SU-DHL-6 (cell line): ENCODE results near the gene MSL3.

ENCODE experiments used
- H2AFZ ChIP-seq: fragments of 200-600 bp; sonication (generic); 2 replicates; pipeline ENCODE4 v1.6.1; 2014; ENCODE audit warnings: low read depth, mild to moderate bottlenecking, moderate library complexity, mixed read lengths, antibody characterized with exemption, low read length; ENCODE audit not compliant: severe bottlenecking
- H3F3A ChIP-seq: fragments of 200-600 bp; shearing (Covaris generic); 2 replicates; pipeline ENCODE4 v1.6.0; 2016; ENCODE audit warnings: antibody characterized with exemption, mild to moderate bottlenecking; ENCODE audit not compliant: insufficient read depth
- H3K27ac ChIP-seq: fragments of 200-600 bp; sonication (generic); 2 replicates; pipeline ENCODE4 v1.5.1; 2016; ENCODE audit warnings: low read depth, mild to moderate bottlenecking, low read length, moderate library complexity, mixed read lengths
- H3K27me3 ChIP-seq: fragments of 200-600 bp; sonication (generic), shearing (Covaris generic); 2 replicates; pipeline ENCODE4 v1.6.0; 2014; ENCODE audit warnings: mild to moderate bottlenecking, low read length
- H3K36me3 ChIP-seq: fragments of 200-600 bp; sonication (generic); 2 replicates; pipeline ENCODE4 v1.6.1; 2014; ENCODE audit warnings: mild to moderate bottlenecking, low read length, mixed read lengths
- H3K4me2 ChIP-seq: fragments of 300-600, 200-600 bp; shearing (Covaris generic), sonication (generic); 2 replicates; pipeline ENCODE4 v1.6.0; 2014; ENCODE audit warnings: low read length, low read depth, mild to moderate bottlenecking; ENCODE audit not compliant: poor library complexity, severe bottlenecking
- H3K4me3 ChIP-seq: fragments of 200-600 bp; sonication (generic); 2 replicates; pipeline ENCODE4 v1.5.1; 2014; ENCODE audit warnings: antibody characterized with exemption, low read length, mild to moderate bottlenecking, mixed read lengths; ENCODE audit not compliant: insufficient read depth, poor library complexity, severe bottlenecking
- H3K79me2 ChIP-seq: fragments of 200-600 bp; sonication (generic); 2 replicates; pipeline ENCODE4 v1.6.1; 2014; ENCODE audit warnings: mild to moderate bottlenecking, low read length, moderate library complexity; ENCODE audit not compliant: insufficient read depth
- H3K9ac ChIP-seq: fragments of 200-600 bp; sonication (generic); 2 replicates; pipeline ENCODE4 v1.7.0; 2014; ENCODE audit warnings: mild to moderate bottlenecking, low read length
- H3K9me2 ChIP-seq: fragments of 200-600 bp; sonication (generic); replicated peaks from 2 replicates; pipeline ENCODE4 v1.6.1; 2014; ENCODE audit warnings: low read length; ENCODE audit not compliant: insufficient read depth
- H3K9me3 ChIP-seq: fragments of 200-600 bp; sonication (generic); 2 replicates; pipeline ENCODE4 v1.6.1; 2014; ENCODE audit warnings: low read length, mixed read lengths; ENCODE audit not compliant: insufficient read depth
- H4K20me1 ChIP-seq: fragments of 200-600 bp; sonication (generic); 2 replicates; pipeline ENCODE4 v1.6.1; 2014; ENCODE audit warnings: low read depth, mild to moderate bottlenecking, antibody characterized with exemption, low read length, moderate library complexity, mixed read lengths
- EZH2phosphoT487 ChIP-seq: fragments of 200-600 bp; sonication (generic), shearing (Covaris generic); conservative IDR thresholded peaks from 2 replicates; pipeline ENCODE4 v1.6.1; 2018; ENCODE audit warnings: mild to moderate bottlenecking, antibody characterized with exemption, low read length, moderate library complexity, mixed read lengths
- TF ChIP-seq, protein P1 (sequence below): fragments of 200-600 bp; sonication (generic); IDR thresholded peaks from one replicate; pipeline ENCODE4 v1.5.1; 2017; ENCODE audit warnings: antibody characterized with exemption, mild to moderate bottlenecking, low read length, moderate library complexity; ENCODE audit not compliant: insufficient read depth, poor library complexity, severe bottlenecking

MSL3 gene

DNA sequence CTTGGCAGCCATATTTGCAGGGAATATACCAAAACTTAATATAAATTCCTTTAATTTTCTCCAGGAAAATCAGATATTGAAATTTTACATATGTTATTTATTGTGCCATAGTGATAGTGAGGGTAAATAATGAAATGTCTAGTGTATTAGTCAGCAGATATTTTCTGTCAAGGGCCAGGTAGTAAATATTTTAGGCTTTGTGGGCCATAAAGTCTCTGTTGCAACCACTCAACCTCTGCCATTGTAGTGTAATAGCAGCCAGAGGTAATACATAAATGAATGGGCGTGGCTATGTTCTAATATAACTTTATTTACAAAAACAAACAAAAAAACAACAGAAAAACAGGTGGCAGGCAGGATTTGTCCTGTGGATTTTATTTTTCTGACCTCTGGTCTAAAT is 33.5 kb downstream of the MSL3 start:
- TF ChIP-seq, protein P1, sequence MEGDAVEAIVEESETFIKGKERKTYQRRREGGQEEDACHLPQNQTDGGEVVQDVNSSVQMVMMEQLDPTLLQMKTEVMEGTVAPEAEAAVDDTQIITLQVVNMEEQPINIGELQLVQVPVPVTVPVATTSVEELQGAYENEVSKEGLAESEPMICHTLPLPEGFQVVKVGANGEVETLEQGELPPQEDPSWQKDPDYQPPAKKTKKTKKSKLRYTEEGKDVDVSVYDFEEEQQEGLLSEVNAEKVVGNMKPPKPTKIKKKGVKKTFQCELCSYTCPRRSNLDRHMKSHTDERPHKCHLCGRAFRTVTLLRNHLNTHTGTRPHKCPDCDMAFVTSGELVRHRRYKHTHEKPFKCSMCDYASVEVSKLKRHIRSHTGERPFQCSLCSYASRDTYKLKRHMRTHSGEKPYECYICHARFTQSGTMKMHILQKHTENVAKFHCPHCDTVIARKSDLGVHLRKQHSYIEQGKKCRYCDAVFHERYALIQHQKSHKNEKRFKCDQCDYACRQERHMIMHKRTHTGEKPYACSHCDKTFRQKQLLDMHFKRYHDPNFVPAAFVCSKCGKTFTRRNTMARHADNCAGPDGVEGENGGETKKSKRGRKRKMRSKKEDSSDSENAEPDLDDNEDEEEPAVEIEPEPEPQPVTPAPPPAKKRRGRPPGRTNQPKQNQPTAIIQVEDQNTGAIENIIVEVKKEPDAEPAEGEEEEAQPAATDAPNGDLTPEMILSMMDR: no peak
- no peak for TF ChIP-seq EZH2phosphoT487
- Histone ChIP-seq H3K9me2 (no peaks in the 10 kb centered on the region), H3K9me3 (no peaks in the 10 kb centered on the region), H2AFZ (no peak overlapping the region), H3F3A (no peaks in the 10 kb centered on the region), H3K27ac (no peak overlapping the region), H3K27me3 (no peaks in the 10 kb centered on the region), H3K36me3 (no peaks in the 10 kb centered on the region), H3K4me2 (no peak overlapping the region), H3K79me2 (no peaks in the 10 kb centered on the region), H3K4me3 (no peak overlapping the region), H3K9ac (no peak overlapping the region), H4K20me1 (no peaks in the 10 kb centered on the region)

DNA sequence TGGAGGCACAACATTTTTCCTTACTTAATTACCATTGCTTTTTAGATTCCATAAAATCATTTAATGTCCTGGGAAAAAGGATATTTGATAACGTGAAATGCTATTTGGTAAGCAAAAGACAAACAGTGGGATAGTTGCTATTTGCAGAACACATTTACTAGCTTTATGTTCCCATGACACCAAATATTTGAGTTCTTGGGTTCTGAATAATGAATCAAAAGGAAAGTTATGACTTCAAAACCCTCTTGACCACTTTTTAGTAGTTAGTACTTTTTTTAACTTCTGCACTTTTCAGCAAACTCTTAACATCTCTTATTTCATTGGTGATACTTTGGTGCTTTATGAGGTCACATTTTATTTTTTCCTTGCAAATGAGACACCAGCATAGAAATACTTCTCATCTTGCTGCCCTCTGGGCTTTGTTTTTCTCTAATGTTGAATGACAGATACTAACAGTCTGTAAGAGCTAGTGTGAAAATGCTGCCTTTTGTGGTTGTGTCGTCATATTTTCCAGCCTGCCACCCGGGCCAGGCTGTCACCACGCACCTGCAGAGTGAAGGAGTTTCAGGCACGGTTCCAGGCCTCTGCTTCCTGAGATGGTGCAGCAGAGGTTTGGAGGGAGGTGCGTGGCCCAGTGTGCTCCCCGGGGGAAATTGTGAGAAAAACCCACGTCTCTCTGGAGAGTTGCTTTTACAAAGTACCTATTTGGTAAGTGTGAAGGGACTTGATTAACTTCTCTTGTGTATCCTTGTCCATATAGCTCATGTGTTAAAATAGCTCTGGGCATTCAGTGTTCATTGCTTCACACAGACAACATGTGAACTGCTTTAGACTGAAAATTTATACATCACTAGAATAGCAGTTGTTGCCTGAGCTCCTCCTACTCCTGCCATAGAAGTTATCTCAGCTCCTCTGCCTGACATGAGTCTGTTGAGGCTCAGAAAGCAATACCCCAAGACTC is 34.7 kb downstream of the MSL3 start:
- Histone ChIP-seq H3K4me3 (no peak overlapping the region), H4K20me1 (no peaks in the 10 kb centered on the region), H3F3A (no peaks in the 10 kb centered on the region), H3K27ac (peak overlapping the region; percentile 54), H2AFZ (no peak overlapping the region), H3K9me2 (no peaks in the 10 kb centered on the region), H3K4me2 (peak overlapping the region; percentile 34), H3K79me2 (no peaks in the 10 kb centered on the region), H3K9ac (no peak overlapping the region), H3K9me3 (no peaks in the 10 kb centered on the region), H3K27me3 (no peaks in the 10 kb centered on the region), H3K36me3 (no peaks in the 10 kb centered on the region)
- TF ChIP-seq, protein P1: no peak

DNA sequence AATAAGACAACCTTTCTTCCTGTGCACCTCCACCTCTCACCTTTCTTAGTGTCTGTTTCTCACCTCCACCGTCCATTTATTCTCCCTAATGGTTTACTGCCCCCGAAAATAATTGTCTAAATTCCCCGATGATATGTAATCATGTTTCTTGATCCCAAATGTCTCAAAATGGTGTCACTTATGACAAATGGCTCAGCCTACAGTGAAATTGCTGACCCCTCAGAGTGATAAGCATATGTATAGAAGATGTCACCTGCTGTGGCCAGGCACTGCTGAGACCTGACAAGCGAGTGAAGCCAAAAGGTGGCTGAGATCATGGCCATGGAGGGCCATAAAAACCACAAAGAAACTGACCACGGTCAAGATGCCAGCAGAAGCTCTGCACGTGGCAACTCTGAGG is 35.7 kb downstream of the MSL3 start:
- Histone ChIP-seq H3K27ac (peak overlapping the region; percentile 54), H4K20me1 (no peaks in the 10 kb centered on the region), H3F3A (no peaks in the 10 kb centered on the region), H3K9ac (no peak overlapping the region), H3K9me2 (no peaks in the 10 kb centered on the region), H3K79me2 (no peaks in the 10 kb centered on the region), H2AFZ (no peak overlapping the region), H3K4me3 (no peak overlapping the region), H3K4me2 (no peak overlapping the region), H3K36me3 (no peaks in the 10 kb centered on the region), H3K27me3 (no peaks in the 10 kb centered on the region), H3K9me3 (no peaks in the 10 kb centered on the region)
- TF ChIP-seq, protein P1: no peak
- TF ChIP-seq EZH2phosphoT487: no peak
